ENCODE results near the gene RPH3AL. TPM values are rescaled to one million over a fixed set of nuclear protein-coding genes. Genes with fewer than 3 reads are reported as not detected.
"Not testable (repeated sequence)": the region's sequence is repeated elsewhere in the genome, so short reads cannot be mapped to it uniquely, and the experiment has no call there.

RPH3AL gene
- total RNA-seq, 4 donors from 2014 or later: 9.9 to 44.7 (median 21.5) TPM

DNA sequence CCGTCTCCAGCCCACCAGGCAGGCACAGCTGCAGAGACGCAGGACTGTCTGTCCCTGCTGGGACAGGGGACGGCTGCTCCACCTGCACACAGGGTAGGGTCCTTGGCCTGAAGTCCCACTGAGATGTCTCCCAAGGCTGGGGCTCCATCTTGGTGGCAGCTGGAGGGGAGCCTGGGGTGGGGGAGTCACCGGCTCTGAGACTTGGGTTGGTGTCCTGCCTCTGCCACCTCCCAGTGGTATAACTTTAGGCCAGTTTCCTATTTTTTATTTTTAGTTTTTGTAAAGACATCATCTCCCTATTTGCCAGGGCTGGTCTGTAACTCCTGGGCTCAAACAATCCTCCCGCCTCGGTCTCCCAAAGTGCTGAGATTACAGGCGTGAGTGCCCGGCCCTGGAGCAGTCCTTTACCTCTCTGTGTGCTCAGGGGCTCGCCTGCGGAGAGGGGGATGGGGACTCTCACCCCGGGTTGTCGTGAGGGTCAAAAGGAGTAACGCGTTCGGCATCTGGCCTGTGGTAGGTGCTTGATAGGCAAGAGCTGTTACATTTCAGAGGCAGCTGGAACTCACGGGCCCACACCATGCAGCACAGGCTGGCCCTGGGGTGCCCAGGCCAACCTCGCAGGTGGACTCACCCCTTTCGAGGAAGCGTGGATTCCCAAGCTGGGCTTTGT lies 124.5 kb downstream of the RPH3AL start:
- no peak overlapping the region for H3K27ac ChIP-seq
- no peak for DNase-seq
- intact Hi-C loops (cut with DNase I; ENCODE audit: low total_unique reads): no loop called here

DNA sequence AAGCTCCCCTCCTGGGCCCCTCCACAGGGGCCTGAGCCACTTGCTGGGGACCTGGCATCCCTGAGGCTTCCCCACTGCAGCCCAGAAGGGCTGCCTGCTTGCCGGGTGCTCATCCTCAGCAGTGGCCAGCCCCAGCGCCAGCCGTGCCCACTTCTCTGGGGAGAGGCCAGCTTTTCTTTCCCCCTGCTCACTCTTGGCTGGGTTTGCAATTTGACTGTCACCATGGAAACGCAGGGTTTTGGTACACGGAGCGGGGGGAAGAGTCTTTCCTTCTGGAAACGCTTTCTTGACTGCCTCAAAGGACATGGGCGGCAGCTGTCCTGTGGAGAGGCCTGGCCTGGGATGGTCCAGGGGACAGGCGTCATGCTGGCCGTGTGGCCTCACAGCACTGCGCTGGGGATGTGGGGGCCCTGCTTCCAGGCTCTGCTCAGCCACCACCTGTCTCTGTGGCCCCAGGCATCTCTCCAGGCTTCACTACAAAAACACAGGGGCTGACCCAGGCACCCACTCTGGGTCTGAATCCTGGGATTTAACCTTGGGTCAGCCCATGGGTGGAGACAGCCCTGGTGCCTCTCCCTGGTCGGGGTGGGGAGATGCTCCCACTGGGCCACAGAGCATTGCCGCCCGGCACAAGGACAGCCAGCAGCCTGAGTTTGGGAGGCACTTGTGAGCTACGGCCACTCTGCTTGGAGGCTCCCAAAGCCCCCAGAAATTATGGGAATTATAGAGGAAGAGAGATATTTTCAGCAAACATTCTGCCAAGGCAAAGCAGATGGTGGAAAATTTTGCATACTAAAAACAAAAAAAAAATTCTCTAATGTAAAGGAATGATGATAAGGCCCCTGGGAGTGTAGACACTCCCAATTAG lies 125.3 kb downstream of the RPH3AL start:
- H3K4me3 ChIP-seq: no peak overlapping the region
- intact Hi-C loops (cut with DNase I; ENCODE audit: low total_unique reads): no loop called here
- no peaks in the 10 kb centered on the region for H3K36me3 ChIP-seq
- DNase-seq: no peak
- H3K27ac ChIP-seq: no peak overlapping the region
- TF ChIP-seq, protein P1, sequence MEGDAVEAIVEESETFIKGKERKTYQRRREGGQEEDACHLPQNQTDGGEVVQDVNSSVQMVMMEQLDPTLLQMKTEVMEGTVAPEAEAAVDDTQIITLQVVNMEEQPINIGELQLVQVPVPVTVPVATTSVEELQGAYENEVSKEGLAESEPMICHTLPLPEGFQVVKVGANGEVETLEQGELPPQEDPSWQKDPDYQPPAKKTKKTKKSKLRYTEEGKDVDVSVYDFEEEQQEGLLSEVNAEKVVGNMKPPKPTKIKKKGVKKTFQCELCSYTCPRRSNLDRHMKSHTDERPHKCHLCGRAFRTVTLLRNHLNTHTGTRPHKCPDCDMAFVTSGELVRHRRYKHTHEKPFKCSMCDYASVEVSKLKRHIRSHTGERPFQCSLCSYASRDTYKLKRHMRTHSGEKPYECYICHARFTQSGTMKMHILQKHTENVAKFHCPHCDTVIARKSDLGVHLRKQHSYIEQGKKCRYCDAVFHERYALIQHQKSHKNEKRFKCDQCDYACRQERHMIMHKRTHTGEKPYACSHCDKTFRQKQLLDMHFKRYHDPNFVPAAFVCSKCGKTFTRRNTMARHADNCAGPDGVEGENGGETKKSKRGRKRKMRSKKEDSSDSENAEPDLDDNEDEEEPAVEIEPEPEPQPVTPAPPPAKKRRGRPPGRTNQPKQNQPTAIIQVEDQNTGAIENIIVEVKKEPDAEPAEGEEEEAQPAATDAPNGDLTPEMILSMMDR (IDR thresholded peaks at IDR 0.05): no peak
- no peak for TF ChIP-seq POLR2A (IDR thresholded peaks at IDR 0.05)
- no peaks in the 10 kb centered on the region for H3K9me3 ChIP-seq
- no peaks in the 10 kb centered on the region for H3K27me3 ChIP-seq
- no peaks in the 10 kb centered on the region for H3K4me1 ChIP-seq

More for the DNA sequence above, 124.5 kb downstream of the RPH3AL start:
- H3K4me3 ChIP-seq: no peak overlapping the region
- no peaks in the 10 kb centered on the region for H3K9me3 ChIP-seq
- no peaks in the 10 kb centered on the region for H3K27me3 ChIP-seq
- no peaks in the 10 kb centered on the region for H3K4me1 ChIP-seq
- no peak for TF ChIP-seq POLR2A (IDR thresholded peaks at IDR 0.05)
- TF ChIP-seq, protein P1 (IDR thresholded peaks at IDR 0.05): no peak
- H3K36me3 ChIP-seq: no peaks in the 10 kb centered on the region

DNA sequence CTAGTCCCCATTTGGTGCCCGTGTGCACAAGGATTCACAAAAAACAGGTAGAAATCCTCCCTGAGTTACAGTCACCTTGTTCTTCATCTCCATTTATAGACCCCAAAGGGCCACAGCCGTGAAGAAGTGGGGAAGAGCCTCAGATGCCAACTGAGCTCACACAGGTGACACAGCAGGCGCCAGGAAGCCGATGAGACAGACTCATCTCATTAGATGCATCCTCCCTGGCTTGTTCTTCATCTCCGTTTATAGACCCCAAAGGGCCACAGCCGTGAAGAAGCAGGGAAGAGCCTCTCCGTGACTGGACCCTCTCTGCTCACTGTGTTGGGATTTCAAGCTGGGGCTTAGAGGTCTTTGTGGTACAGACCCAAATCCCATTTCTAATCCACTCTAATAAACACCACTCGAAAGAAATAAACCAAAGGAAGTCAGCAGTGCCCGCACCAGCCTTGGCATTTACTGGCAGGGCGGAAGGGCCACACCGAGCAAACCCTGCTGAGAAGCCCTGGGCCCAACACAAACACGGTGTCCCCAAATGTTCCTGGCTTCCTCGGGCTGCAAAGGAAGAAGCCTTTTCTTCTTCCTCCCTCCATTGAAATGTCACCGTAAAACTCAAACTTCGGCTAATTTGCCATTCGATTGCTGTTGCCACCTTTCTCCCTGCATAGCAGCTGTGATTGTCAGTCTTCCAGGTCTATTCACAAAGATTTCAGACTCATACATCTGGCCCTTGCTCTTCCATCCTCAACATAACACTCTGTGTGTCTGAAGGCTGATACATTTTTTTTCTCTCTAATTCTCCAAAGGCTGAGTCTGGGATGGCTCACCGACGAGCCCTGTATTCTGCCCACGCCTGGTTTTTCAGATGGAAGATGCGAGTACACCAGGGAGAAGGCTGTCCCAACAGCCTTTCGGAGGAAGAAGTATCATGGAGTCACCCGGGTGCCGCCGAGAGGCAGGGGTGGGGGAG lies 126.2 kb downstream of the RPH3AL start:
- Histone ChIP-seq H3K27ac (no peak overlapping the region), H3K27me3 (no peaks in the 10 kb centered on the region), H3K4me1 (no peaks in the 10 kb centered on the region), H3K36me3 (no peaks in the 10 kb centered on the region), H3K4me3 (no peak overlapping the region), H3K9me3 (no peaks in the 10 kb centered on the region)
- intact Hi-C loops (cut with DNase I; ENCODE audit: low total_unique reads): no loop called here
- no peak for TF ChIP-seq POLR2A (IDR thresholded peaks at IDR 0.05)
- TF ChIP-seq, protein P1 (IDR thresholded peaks at IDR 0.05): no peak
- DNase-seq: no peak

DNA sequence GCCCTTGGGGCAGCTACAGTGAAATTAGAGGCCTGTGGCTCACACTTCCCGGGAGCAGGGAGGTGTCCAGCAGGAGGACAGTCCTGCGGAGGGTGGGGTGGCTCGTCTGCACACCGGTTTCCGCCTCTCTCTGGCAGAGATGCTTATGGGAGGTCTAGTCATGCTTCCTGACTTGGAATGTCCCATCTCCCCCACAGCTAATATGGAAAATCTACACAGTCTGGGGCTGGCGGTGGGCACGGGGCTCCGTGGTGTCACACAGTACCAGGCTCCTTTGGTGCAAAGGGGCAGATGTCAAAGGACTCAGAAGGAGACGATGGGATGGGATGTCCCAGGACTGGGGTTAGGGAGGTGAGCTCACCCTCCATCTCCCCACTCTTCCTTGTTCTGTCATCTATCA lies 127.1 kb downstream of the RPH3AL start:
- Histone ChIP-seq H3K36me3 (no peaks in the 10 kb centered on the region), H3K4me3 (no peak overlapping the region), H3K9me3 (no peaks in the 10 kb centered on the region), H3K27ac (no peak overlapping the region), H3K4me1 (no peaks in the 10 kb centered on the region), H3K27me3 (no peaks in the 10 kb centered on the region)
- intact Hi-C loops (cut with DNase I; ENCODE audit: low total_unique reads): no loop called here
- DNase-seq: no peak
- TF ChIP-seq POLR2A (IDR thresholded peaks at IDR 0.05): no peak
- TF ChIP-seq, protein P1 (IDR thresholded peaks at IDR 0.05): no peak

DNA sequence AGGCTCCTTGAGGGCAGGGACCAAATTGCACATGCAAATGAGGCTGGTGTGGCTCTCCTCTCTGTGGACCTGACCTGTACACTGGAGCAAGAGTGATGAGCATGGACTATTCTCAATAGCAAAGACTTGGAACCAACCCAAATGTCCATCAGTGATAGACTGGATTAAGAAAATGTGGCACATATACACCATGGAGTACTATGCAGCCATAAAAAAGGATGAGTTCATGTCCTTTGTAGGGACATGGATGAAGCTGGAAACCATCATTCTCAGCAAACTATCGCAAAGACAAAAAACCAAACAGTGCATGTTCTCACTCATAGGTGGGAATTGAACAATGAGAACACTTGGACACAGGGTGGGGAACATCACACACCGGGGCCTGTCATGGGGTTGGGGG lies 128.0 kb downstream of the RPH3AL start:
- H3K9me3 ChIP-seq; H3K27ac ChIP-seq; DNase-seq; H3K4me3 ChIP-seq; H3K4me1 ChIP-seq; H3K27me3 ChIP-seq; H3K36me3 ChIP-seq; intact Hi-C loops (cut with DNase I; ENCODE audit: low total_unique reads): not testable (repeated sequence)
